ENCODE measurements around the gene BNC2.

The BNC2 gene

GRCh38 chr9:16721972-16722371 lies 148.5 kb downstream of the BNC2 start:
- peaks cover 0 to 7% of the 10 kb centered on the region in 2 donors for H3K4me1 ChIP-seq (ENCODE audit: control insufficient read depth in 2 of 2, insufficient read depth in 1 of 2, low read depth in 1 of 2, low read length in 2 of 2)
- no peak overlapping the region for H3K18ac ChIP-seq (ENCODE audit: low read length)
- no peak overlapping the region for H2AFZ ChIP-seq (ENCODE audit: low read length)
- no peak overlapping the region for H3K23ac ChIP-seq (ENCODE audit: low read depth, low read length, poor library complexity)
- no peak overlapping the region for H2AK5ac ChIP-seq (ENCODE audit: low read depth, low read length)
- H3K9ac ChIP-seq (ENCODE audit: low read depth, low read length, poor library complexity), result no peak overlapping the region
- no peak overlapping the region for H2BK15ac ChIP-seq (ENCODE audit: low read length)
- H3K27me3 ChIP-seq (ENCODE audit: control insufficient read depth in 3 of 3, insufficient read depth in 3 of 3, low read depth in 1 of 3, low read length in 3 of 3), result peaks cover 0 to 37% (median 0%) of the 10 kb centered on the region in 3 experiments
- H3K4me3 ChIP-seq (ENCODE audit: low read length in 2 of 2), result no peak overlapping the region
- H3K9me3 ChIP-seq (replicated peaks in 1 of 2; ENCODE audit: control insufficient read depth in 2 of 2, insufficient read depth in 1 of 2, low read depth in 1 of 2, low read length in 2 of 2), result no peaks in the 10 kb centered on the region
- H4K8ac ChIP-seq (ENCODE audit: low read depth, low read length), result no peak overlapping the region
- H3K14ac ChIP-seq (ENCODE audit: low read length), result no peak overlapping the region
- H2BK5ac ChIP-seq (ENCODE audit: low read length), result no peak overlapping the region
- H2BK120ac ChIP-seq (ENCODE audit: low read depth, low read length), result no peak overlapping the region
- no peak overlapping the region for H2BK12ac ChIP-seq (ENCODE audit: low read length)
- H3K4me2 ChIP-seq (ENCODE audit: insufficient read depth, low read length, poor library complexity, severe bottlenecking), result no peak overlapping the region
- H3K36me3 ChIP-seq (replicated peaks in 1 of 2; ENCODE audit: control insufficient read depth in 2 of 2, insufficient read depth in 2 of 2, low read length in 2 of 2), result no peaks in the 10 kb centered on the region
- no peak overlapping the region for H4K91ac ChIP-seq (ENCODE audit: low read depth, low read length, poor library complexity)
- no peak overlapping the region for H3K27ac ChIP-seq (replicated peaks; ENCODE audit: low read length)
- WGBS, 2 donors (ENCODE audit: extremely low coverage in 2 of 2, insufficient read length in 2 of 2, insufficient replicate concordance in 1 of 2), result no CpG with 5 or more reads among the region's 6 CpGs
- H3K79me1 ChIP-seq (ENCODE audit: low read depth, low read length), result no peaks in the 10 kb centered on the region
- DNase-seq (ENCODE audit: low spot score), result no peak
- no peak overlapping the region for H3K4ac ChIP-seq (ENCODE audit: low read length)

- Histone ChIP-seq H2BK12ac (ENCODE audit: low read length) (no peak overlapping the region), H3K14ac (ENCODE audit: low read length) (no peak overlapping the region), H3K4me1 (ENCODE audit: control insufficient read depth in 2 of 2, insufficient read depth in 1 of 2, low read depth in 1 of 2, low read length in 2 of 2) (peaks cover 0 to 4% of the 10 kb centered on the region in 2 donors), H3K27me3 (ENCODE audit: control insufficient read depth in 3 of 3, insufficient read depth in 3 of 3, low read depth in 1 of 3, low read length in 3 of 3) (peaks cover 0 to 29% (median 0%) of the 10 kb centered on the region in 3 experiments), H2AK5ac (ENCODE audit: low read depth, low read length) (no peak overlapping the region), H3K4ac (ENCODE audit: low read length) (no peak overlapping the region), H3K9ac (ENCODE audit: low read depth, low read length, poor library complexity) (no peak overlapping the region), H3K9me3 (replicated peaks in 1 of 2; ENCODE audit: control insufficient read depth in 2 of 2, insufficient read depth in 1 of 2, low read depth in 1 of 2, low read length in 2 of 2) (no peaks in the 10 kb centered on the region), H2BK15ac (ENCODE audit: low read length) (no peak overlapping the region), H2AFZ (ENCODE audit: low read length) (no peak overlapping the region), H4K91ac (ENCODE audit: low read depth, low read length, poor library complexity) (no peak overlapping the region), H2BK5ac (ENCODE audit: low read length) (no peak overlapping the region), H4K8ac (ENCODE audit: low read depth, low read length) (no peak overlapping the region), H3K18ac (ENCODE audit: low read length) (no peak overlapping the region), H3K79me1 (ENCODE audit: low read depth, low read length) (no peaks in the 10 kb centered on the region), H3K27ac (replicated peaks; ENCODE audit: low read length) (no peak overlapping the region), H2BK120ac (ENCODE audit: low read depth, low read length) (no peak overlapping the region), H3K4me2 (ENCODE audit: insufficient read depth, low read length, poor library complexity, severe bottlenecking) (no peak overlapping the region), H3K4me3 (ENCODE audit: low read length in 2 of 2) (no peak overlapping the region), H3K36me3 (replicated peaks in 1 of 2; ENCODE audit: control insufficient read depth in 2 of 2, insufficient read depth in 2 of 2, low read length in 2 of 2) (no peaks in the 10 kb centered on the region), H3K23ac (ENCODE audit: low read depth, low read length, poor library complexity) (no peak overlapping the region)
- DNase-seq (ENCODE audit: low spot score), result no peak
- WGBS, 2 donors (ENCODE audit: extremely low coverage in 2 of 2, insufficient read length in 2 of 2, insufficient replicate concordance in 1 of 2), result 100% methylated on average over 1 of the region's 3 CpGs; no CpG with 5 or more reads in 1 of the 2 donors
Observed at GRCh38 chr9:16720386-16720785, 150.1 kb downstream of the BNC2 start.

- Histone ChIP-seq H3K9me3 (replicated peaks in 1 of 2; ENCODE audit: control insufficient read depth in 2 of 2, insufficient read depth in 1 of 2, low read depth in 1 of 2, low read length in 2 of 2) (no peaks in the 10 kb centered on the region), H2BK120ac (ENCODE audit: low read depth, low read length) (no peak overlapping the region), H3K27me3 (ENCODE audit: control insufficient read depth in 3 of 3, insufficient read depth in 3 of 3, low read depth in 1 of 3, low read length in 3 of 3) (peaks cover 0 to 25% (median 0%) of the 10 kb centered on the region in 3 experiments), H3K4me3 (ENCODE audit: low read length in 2 of 2) (no peak overlapping the region), H4K8ac (ENCODE audit: low read depth, low read length) (no peak overlapping the region), H2BK5ac (ENCODE audit: low read length) (no peak overlapping the region), H2AK5ac (ENCODE audit: low read depth, low read length) (no peak overlapping the region), H3K27ac (replicated peaks; ENCODE audit: low read length) (no peak overlapping the region), H3K18ac (ENCODE audit: low read length) (no peak overlapping the region), H3K4me1 (ENCODE audit: control insufficient read depth in 2 of 2, insufficient read depth in 1 of 2, low read depth in 1 of 2, low read length in 2 of 2) (peaks cover 0 to 4% of the 10 kb centered on the region in 2 donors), H3K79me1 (ENCODE audit: low read depth, low read length) (no peaks in the 10 kb centered on the region), H2AFZ (ENCODE audit: low read length) (no peak overlapping the region), H3K4me2 (ENCODE audit: insufficient read depth, low read length, poor library complexity, severe bottlenecking) (no peak overlapping the region), H2BK12ac (ENCODE audit: low read length) (no peak overlapping the region), H2BK15ac (ENCODE audit: low read length) (no peak overlapping the region), H3K9ac (ENCODE audit: low read depth, low read length, poor library complexity) (no peak overlapping the region), H4K91ac (ENCODE audit: low read depth, low read length, poor library complexity) (no peak overlapping the region), H3K36me3 (replicated peaks in 1 of 2; ENCODE audit: control insufficient read depth in 2 of 2, insufficient read depth in 2 of 2, low read length in 2 of 2) (no peaks in the 10 kb centered on the region), H3K23ac (ENCODE audit: low read depth, low read length, poor library complexity) (no peak overlapping the region), H3K4ac (ENCODE audit: low read length) (no peak overlapping the region), H3K14ac (ENCODE audit: low read length) (no peak overlapping the region)
- DNase-seq (ENCODE audit: low spot score), result no peak
- WGBS, 2 donors (ENCODE audit: extremely low coverage in 2 of 2, insufficient read length in 2 of 2, insufficient replicate concordance in 1 of 2), result no CpG with 5 or more reads among the region's 4 CpGs
Observed at GRCh38 chr9:16719921-16720320, 150.5 kb downstream of the BNC2 start.

GRCh38 chr9:16718952-16719351 lies 151.5 kb downstream of the BNC2 start:
- no peak overlapping the region for H3K4ac ChIP-seq (ENCODE audit: low read length)
- H2BK12ac ChIP-seq (ENCODE audit: low read length), result no peak overlapping the region
- no CpG with 5 or more reads among the region's 3 CpGs for WGBS, 2 donors (ENCODE audit: extremely low coverage in 2 of 2, insufficient read length in 2 of 2, insufficient replicate concordance in 1 of 2)
- H3K27ac ChIP-seq (replicated peaks; ENCODE audit: low read length), result no peak overlapping the region
- no peak overlapping the region for H2AK5ac ChIP-seq (ENCODE audit: low read depth, low read length)
- H4K91ac ChIP-seq (ENCODE audit: low read depth, low read length, poor library complexity), result no peak overlapping the region
- DNase-seq (ENCODE audit: low spot score), result no peak
- peaks cover 0 to 4% of the 10 kb centered on the region in 2 donors for H3K4me1 ChIP-seq (ENCODE audit: control insufficient read depth in 2 of 2, insufficient read depth in 1 of 2, low read depth in 1 of 2, low read length in 2 of 2)
- no peak overlapping the region for H3K4me2 ChIP-seq (ENCODE audit: insufficient read depth, low read length, poor library complexity, severe bottlenecking)
- no peak overlapping the region for H3K18ac ChIP-seq (ENCODE audit: low read length)
- no peaks in the 10 kb centered on the region for H3K36me3 ChIP-seq (replicated peaks in 1 of 2; ENCODE audit: control insufficient read depth in 2 of 2, insufficient read depth in 2 of 2, low read length in 2 of 2)
- no peak overlapping the region for H3K23ac ChIP-seq (ENCODE audit: low read depth, low read length, poor library complexity)
- no peaks in the 10 kb centered on the region for H3K79me1 ChIP-seq (ENCODE audit: low read depth, low read length)
- no peak overlapping the region for H2BK15ac ChIP-seq (ENCODE audit: low read length)
- no peak overlapping the region for H3K4me3 ChIP-seq (ENCODE audit: low read length in 2 of 2)
- peaks cover 0 to 32% (median 0%) of the 10 kb centered on the region in 3 experiments for H3K27me3 ChIP-seq (ENCODE audit: control insufficient read depth in 3 of 3, insufficient read depth in 3 of 3, low read depth in 1 of 3, low read length in 3 of 3)
- H2BK120ac ChIP-seq (ENCODE audit: low read depth, low read length), result no peak overlapping the region
- no peak overlapping the region for H2BK5ac ChIP-seq (ENCODE audit: low read length)
- no peak overlapping the region for H2AFZ ChIP-seq (ENCODE audit: low read length)
- H4K8ac ChIP-seq (ENCODE audit: low read depth, low read length), result no peak overlapping the region
- no peak overlapping the region for H3K14ac ChIP-seq (ENCODE audit: low read length)
- no peaks in the 10 kb centered on the region for H3K9me3 ChIP-seq (replicated peaks in 1 of 2; ENCODE audit: control insufficient read depth in 2 of 2, insufficient read depth in 1 of 2, low read depth in 1 of 2, low read length in 2 of 2)
- H3K9ac ChIP-seq (ENCODE audit: low read depth, low read length, poor library complexity), result no peak overlapping the region
